HCT116 (cell line): ENCODE data around the gene ATP5MC3.

Source experiments
- ELF1 ChIP-seq: IDR thresholded peaks from 2 replicates; pipeline ENCODE4 v1.6.1; 2012; ENCODE audit warnings: low read depth, borderline replicate concordance
- EZH2 ChIP-seq: fragments of 200-600 bp; sonication (generic); IDR thresholded peaks from 2 replicates; pipeline ENCODE4 v1.6.1; 2017; ENCODE audit warnings: antibody characterized with exemption, mixed run types
- POLR2AphosphoS5 ChIP-seq: IDR thresholded peaks from 2 replicates; pipeline ENCODE4 v1.6.1; 2011; ENCODE audit warnings: mild to moderate bottlenecking, low read depth, low read length, moderate library complexity
- SIN3A ChIP-seq: IDR thresholded peaks from 2 replicates; pipeline ENCODE4 v1.6.1; 2012; ENCODE audit warnings: low read depth
- TCF7L2 ChIP-seq: IDR thresholded peaks from 2 replicates; pipeline ENCODE4 v1.7.0; 2011; ENCODE audit warnings: borderline replicate concordance, inconsistent platforms; ENCODE audit not compliant: insufficient read depth, insufficient read length; ENCODE audit errors: extremely low read depth
- YY1 ChIP-seq: IDR thresholded peaks from 2 replicates; pipeline ENCODE4 v1.6.1; 2011; ENCODE audit warnings: low read length, low read depth, moderate library complexity, mild to moderate bottlenecking; ENCODE audit not compliant: insufficient replicate concordance; ENCODE audit errors: extremely low read depth
- TF ChIP-seq, protein P1 (sequence below), 3 experiments: fragments of 200-600 bp in 1 of 3; sonication (generic) in 1 of 3; IDR thresholded peaks in 2 of 3; conservative IDR thresholded peaks in 1 of 3; 2 replicates each; pipeline ENCODE4 v1.5.1; 2012 to 2017; ENCODE audit warnings: low read depth in 2 of 3, low read length in 2 of 3, antibody characterized with exemption in 1 of 3, borderline replicate concordance in 1 of 3, control low read depth in 1 of 3, mild to moderate bottlenecking in 1 of 3, mixed read lengths in 1 of 3, mixed run types in 1 of 3, moderate library complexity in 1 of 3; ENCODE audit not compliant: insufficient read depth in 1 of 3

DNA sequence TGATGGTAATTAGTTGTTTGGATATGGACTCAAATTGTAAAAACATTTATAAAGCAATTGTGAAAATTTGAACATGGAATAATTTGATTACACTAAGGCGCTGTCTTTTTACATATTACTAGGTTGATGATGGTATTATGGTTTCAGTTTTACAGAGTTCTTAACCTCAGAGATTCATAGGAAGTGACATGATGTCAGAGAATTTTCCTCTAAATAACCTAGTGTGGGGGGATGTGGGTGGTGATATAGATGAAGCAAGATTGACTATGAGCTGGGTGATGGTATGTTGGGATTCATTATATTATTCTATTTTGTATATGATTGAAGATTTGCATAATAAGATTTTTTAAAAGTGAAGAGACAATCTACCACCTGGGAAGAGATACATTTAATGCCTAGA, 45.9 kb upstream of the ATP5MC3 start:
- TF ChIP-seq SIN3A: no peak
- TF ChIP-seq, protein P1, sequence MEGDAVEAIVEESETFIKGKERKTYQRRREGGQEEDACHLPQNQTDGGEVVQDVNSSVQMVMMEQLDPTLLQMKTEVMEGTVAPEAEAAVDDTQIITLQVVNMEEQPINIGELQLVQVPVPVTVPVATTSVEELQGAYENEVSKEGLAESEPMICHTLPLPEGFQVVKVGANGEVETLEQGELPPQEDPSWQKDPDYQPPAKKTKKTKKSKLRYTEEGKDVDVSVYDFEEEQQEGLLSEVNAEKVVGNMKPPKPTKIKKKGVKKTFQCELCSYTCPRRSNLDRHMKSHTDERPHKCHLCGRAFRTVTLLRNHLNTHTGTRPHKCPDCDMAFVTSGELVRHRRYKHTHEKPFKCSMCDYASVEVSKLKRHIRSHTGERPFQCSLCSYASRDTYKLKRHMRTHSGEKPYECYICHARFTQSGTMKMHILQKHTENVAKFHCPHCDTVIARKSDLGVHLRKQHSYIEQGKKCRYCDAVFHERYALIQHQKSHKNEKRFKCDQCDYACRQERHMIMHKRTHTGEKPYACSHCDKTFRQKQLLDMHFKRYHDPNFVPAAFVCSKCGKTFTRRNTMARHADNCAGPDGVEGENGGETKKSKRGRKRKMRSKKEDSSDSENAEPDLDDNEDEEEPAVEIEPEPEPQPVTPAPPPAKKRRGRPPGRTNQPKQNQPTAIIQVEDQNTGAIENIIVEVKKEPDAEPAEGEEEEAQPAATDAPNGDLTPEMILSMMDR (IDR thresholded peaks at IDR 0.05 in 2 of 3, conservative IDR thresholded peaks at IDR 0.05 in 1 of 3; ENCODE audit: borderline replicate concordance in 1 of 3, insufficient read depth in 1 of 3, low read depth in 2 of 3, low read length in 2 of 3): no peak
- no peak for TF ChIP-seq EZH2
- no peak for TF ChIP-seq ELF1
- no peak for TF ChIP-seq POLR2AphosphoS5
- TF ChIP-seq TCF7L2: no peak
- no peak for TF ChIP-seq YY1
